ENCODE measurements around the gene SPATS2.

SPATS2 gene

DNA sequence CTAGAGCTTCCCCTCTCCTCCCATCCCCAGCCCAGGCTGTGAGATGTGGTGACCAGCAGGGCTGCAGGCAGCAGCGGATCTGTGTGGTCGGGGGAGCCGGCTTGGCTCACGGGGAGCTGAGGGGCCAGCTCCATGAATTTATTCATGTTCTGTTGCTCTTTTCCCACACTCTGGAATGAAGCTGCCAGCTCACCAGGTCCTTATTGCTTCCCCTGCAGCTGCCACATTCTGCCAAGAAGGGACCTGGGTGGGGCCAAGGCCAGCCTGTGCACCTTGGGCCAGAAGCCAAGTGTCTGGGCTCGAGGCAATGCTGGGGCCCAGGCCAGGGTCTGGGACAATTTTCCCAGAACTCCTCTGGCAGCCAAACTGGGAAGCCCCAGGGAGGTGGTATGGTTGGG is 27.8 kb upstream of the SPATS2 start:
- H3K4me3 ChIP-seq (replicated peaks; ENCODE audit: low read depth, low read length): no peak overlapping the region
- H3K27me3 ChIP-seq (replicated peaks; ENCODE audit: control insufficient read depth, insufficient read depth, low read length): peaks cover 4% of the 10 kb centered on the region
- H3K36me3 ChIP-seq (ENCODE audit: control insufficient read depth, insufficient read depth, low read length): no peaks in the 10 kb centered on the region
- no peak for TF ChIP-seq CTCF (IDR thresholded peaks at IDR 0.05; ENCODE audit: insufficient read depth, low read length, poor library complexity, severe bottlenecking)
- DNase-seq (ENCODE audit: extremely low read depth, insufficient read length): no peak

GRCh38 chr12:49340095-49340870 is 27.0 kb upstream of the SPATS2 start:
- H3K4me3 ChIP-seq (replicated peaks; ENCODE audit: low read depth, low read length): no peak overlapping the region
- DNase-seq (ENCODE audit: extremely low read depth, insufficient read length): no peak
- no peak for TF ChIP-seq CTCF (IDR thresholded peaks at IDR 0.05; ENCODE audit: insufficient read depth, low read length, poor library complexity, severe bottlenecking)
- H3K27me3 ChIP-seq (replicated peaks; ENCODE audit: control insufficient read depth, insufficient read depth, low read length): peaks cover 4% of the 10 kb centered on the region
- H3K36me3 ChIP-seq (ENCODE audit: control insufficient read depth, insufficient read depth, low read length): no peaks in the 10 kb centered on the region

- Histone ChIP-seq H3K36me3 (ENCODE audit: control insufficient read depth, insufficient read depth, low read length) (no peaks in the 10 kb centered on the region), H3K4me3 (replicated peaks; ENCODE audit: low read depth, low read length) (no peak overlapping the region), H3K27me3 (replicated peaks; ENCODE audit: control insufficient read depth, insufficient read depth, low read length) (peaks cover 4% of the 10 kb centered on the region)
- TF ChIP-seq CTCF (IDR thresholded peaks at IDR 0.05; ENCODE audit: insufficient read depth, low read length, poor library complexity, severe bottlenecking): no peak
- DNase-seq (ENCODE audit: extremely low read depth, insufficient read length): no peak
Measured at GRCh38 chr12:49340971-49341776, 26.1 kb upstream of the SPATS2 start.

GRCh38 chr12:49341777-49342065 is 25.5 kb upstream of the SPATS2 start:
- Histone ChIP-seq H3K27me3 (replicated peaks; ENCODE audit: control insufficient read depth, insufficient read depth, low read length) (peaks cover 4% of the 10 kb centered on the region), H3K36me3 (ENCODE audit: control insufficient read depth, insufficient read depth, low read length) (no peaks in the 10 kb centered on the region), H3K4me3 (replicated peaks; ENCODE audit: low read depth, low read length) (no peak overlapping the region)
- DNase-seq (ENCODE audit: extremely low read depth, insufficient read length): no peak
- no peak for TF ChIP-seq CTCF (IDR thresholded peaks at IDR 0.05; ENCODE audit: insufficient read depth, low read length, poor library complexity, severe bottlenecking)

- peak overlapping the region; percentile 7 for H3K4me3 ChIP-seq (replicated peaks; ENCODE audit: low read depth, low read length)
- DNase-seq (ENCODE audit: extremely low read depth, insufficient read length): peak; percentile 82
- peak; percentile 98 for TF ChIP-seq CTCF (IDR thresholded peaks at IDR 0.05; ENCODE audit: insufficient read depth, low read length, poor library complexity, severe bottlenecking)
- H3K27me3 ChIP-seq (replicated peaks; ENCODE audit: control insufficient read depth, insufficient read depth, low read length): peaks cover 4% of the 10 kb centered on the region
- no peaks in the 10 kb centered on the region for H3K36me3 ChIP-seq (ENCODE audit: control insufficient read depth, insufficient read depth, low read length)
Measured at GRCh38 chr12:49342066-49342913, 25.0 kb upstream of the SPATS2 start.
